ENCODE results near the gene LARP1.

Gene LARP1

DNA sequence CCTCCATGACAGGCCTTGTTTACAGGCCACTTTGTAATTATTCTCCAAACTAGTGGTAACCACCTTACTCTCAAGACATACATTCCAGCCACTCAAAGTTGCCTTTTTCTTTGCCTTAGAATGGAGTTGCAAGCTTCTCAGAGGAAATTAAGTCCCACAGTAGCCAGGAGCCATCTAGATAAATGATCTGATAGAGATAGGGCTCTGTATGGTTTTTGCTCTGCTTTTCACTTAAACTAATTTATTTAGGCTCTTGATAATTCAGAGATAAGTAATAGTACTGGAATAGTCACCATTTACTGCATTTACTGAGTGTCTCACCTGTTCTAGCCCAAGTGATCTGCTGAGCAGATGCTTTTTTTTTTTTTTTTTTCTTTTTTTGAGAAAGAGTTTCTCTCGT is 7.5 kb downstream of the LARP1 start:
- no peak for DNase-seq (ENCODE audit: low spot score)

DNA sequence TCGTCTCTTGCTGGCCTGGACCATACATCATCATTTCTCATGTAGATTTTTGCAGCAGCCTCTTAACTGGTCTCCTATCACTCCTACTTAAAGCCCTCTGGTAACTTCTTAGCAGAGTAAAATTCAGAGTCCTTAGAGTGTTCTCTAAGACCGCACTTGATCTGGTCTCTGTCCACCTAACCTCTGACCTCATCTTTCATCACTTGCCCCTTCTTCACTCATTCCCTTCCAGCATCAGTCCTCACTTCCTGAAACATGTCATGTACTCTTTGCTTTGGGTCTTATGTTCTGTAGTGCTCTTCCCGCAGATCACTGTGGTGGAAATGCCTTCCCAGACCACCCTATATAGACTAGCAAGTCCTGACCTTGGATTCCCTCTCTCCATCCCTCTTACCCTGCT is 9.8 kb downstream of the LARP1 start:
- no peak for DNase-seq (ENCODE audit: low spot score)

DNA sequence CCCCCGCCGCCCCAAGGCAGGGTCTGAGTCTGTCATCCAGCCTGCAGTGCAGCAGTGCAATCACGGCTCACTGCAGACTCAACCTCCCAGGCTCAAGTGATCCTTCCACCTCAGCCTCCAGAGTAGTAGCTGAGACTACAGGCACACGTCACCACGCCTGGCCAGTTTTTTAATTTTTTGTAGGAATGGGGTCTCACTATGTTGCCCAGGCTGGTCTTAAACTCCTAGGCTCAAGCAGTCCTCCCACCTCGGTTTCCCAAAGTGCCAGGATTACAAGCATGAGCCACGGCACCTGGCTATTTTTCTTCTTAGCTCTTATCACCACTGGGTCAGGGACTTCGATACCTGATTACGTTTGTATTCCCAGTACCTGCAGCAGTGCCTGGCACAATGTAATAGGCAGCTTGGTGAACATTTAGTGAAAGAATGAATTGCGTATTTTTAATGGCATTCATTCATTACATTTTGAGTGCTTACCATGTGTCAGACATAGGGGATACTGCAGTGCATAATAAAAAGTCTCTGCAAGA is 10.3 kb downstream of the LARP1 start:
- DNase-seq (ENCODE audit: low spot score): no peak

DNA sequence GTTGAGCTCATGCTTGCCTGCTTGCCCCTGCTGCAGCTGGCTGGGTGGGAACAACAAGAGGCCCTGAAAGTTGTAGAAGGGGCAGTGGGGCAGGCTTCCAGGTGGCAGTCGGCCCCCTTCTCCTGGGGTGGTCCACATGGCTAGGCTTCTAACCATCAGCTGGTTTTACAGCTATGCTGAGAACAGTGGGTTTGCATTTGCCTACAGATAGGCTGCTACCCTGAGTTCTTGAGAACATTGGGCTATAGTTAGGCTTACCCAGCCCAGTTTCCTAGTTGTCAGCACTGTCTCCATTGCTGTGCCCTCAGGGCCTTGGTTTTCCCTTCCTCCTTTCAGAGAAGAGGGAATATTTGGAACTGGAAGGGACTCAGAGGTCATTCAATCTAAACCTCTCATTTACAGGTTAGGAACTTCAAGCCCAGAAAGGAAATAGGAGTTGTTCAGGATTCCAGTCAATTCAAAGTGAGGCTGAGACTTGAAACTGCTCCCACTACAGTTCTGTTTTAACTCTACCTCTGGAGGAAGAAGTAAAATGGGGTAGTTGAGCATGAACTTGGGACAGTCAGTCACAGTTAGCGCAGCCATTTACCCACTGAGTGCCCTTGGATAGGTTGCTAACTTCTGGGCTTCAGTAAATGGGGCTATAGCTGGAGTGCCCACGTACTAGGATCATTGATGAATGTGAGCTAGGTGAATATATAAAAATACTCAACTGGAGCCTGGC is 11.5 kb downstream of the LARP1 start:
- no peak for DNase-seq (ENCODE audit: low spot score)

DNA sequence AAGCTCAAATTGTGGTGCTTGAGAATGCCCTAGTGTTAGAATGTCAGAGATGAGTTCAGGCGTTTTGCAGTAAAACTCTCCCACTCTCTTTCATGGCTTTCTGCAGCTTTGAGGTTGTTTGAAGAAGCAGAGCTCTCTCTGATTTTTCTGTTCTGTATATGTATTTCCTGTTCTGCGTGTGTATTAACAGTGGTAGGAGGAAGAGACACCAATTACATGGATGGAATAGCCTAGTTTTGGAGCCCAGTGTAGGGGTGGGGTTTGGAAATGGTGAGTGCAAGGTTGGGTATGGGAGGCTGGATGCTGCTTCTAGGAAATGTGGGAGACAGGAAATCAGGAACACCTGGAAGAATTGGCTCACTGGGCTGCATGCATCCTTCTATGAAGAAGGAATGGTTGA is 12.4 kb downstream of the LARP1 start:
- no peak for DNase-seq (ENCODE audit: low spot score)

DNA sequence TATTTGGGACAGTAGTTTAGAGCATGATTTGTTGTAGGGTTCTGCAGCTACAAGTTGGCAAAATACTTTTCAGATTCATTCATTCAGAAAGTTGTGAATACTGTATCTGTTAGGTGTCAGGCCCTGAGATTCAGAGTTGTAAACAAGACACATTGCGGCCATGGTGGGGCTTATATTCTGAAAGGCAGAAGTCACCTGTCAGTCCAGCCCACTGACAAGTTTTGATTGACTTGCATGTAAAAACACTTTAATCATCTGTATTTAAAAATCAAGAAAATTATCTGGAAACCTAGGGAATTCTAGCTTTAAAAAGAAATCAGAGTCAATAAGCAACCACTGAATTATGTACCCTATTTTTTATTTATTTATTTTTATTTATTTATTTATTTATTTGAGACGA is 13.0 kb downstream of the LARP1 start:
- DNase-seq (ENCODE audit: low spot score): no peak

DNA sequence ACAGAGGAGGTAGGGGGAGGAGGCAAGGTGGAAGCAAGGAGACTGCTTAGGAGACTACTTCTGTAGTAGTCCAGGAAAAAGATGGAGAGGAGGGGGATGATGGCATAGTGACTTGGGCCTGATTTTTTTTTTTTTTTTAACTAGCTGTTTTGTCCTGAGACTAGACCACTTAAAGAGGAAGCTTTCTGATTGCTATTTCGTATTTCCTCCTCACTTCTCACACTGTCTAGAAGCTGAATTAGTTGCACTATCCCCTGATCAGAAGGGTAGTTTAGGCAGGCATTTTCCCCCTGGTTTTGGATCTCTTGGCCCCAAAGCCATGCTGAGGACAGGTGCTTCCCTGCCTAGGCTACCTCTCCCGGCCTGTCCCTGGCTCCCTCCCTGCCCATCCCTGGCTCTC is 14.9 kb downstream of the LARP1 start:
- no peak for DNase-seq (ENCODE audit: low spot score)

DNA sequence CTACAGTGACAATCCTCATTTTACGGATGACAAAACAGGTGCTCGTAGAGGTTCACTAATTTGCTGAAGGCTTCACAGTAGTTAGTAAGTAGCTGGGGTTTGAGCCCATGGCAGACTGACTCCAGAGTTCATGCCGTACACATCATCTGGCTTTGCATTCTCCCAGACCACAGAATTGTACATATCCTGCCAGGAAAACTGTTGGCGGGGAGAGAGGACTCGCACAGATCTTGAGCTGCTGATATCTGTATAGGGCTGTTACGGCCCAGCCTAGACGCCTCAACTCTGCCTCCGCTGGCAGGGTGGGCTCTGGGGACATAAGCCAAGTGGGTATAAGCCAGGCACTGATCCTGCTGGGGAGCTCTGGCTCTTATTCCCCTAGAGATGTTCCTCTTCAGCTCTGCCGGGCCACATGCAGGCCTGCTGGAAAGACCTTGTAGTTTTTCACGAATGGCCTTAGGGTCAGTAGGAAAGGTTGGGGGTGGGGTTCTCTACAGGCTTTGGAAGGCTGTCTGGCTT is 16.3 kb downstream of the LARP1 start:
- DNase-seq (ENCODE audit: low spot score): no peak

DNA sequence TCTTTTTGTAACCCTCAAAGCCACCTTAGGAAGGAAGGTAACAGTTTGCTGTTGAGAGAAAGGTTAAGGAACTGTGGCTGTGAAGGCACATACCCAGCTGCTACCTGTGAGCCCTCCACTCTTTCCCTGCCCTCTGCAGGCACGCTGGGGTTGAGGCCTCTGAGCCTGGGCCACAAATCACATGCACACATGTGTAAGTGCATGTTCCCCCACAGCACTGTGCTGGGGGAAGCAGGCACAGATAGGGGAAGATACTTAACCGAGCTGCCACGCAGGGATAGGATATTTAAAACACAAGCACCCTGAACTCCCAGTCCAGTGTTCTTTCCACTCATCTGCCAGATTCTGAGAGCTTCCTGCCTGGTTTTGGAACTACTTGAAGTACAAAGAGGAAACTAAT is 18.1 kb downstream of the LARP1 start:
- no peak for DNase-seq (ENCODE audit: low spot score)

DNA sequence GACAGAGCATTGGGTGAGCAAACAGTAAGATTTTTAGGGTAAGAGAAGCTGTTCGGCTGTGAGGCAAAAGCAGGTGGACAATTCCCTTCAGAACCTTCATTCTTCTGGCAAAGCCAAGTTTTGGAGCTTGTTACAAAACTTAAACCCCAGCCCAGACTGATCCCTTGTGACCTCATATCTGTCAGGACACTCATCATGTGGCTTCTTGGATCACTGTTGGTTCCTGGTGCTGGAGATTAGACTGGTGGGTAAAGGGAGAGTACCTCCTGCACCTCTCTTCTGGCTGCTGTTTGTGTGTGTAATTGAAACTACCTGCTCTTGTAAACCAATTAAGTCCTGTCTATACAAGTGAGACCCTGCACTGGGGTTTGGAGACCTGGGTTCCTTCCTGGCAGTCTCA is 21.0 kb downstream of the LARP1 start:
- DNase-seq (ENCODE audit: low spot score): no peak

DNA sequence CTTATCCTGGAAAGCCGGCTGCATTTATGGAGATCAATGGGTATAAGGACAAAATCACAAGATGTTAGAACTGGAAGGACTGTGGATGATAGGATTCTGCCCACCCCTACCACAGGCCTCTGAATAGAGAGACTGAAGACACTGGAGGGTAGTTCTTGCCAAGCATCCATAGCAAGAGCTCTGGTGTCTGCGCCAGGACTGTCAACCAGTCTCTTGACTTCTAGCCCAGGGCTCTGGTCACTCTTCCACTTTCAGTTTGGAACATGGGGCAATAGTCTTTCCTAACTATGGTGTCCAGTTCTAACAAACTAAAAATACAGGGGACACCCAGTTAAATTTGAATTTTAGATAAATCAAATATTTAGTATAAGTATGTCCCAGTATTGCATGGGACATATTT is 23.4 kb downstream of the LARP1 start:
- DNase-seq (ENCODE audit: low spot score): no peak

DNA sequence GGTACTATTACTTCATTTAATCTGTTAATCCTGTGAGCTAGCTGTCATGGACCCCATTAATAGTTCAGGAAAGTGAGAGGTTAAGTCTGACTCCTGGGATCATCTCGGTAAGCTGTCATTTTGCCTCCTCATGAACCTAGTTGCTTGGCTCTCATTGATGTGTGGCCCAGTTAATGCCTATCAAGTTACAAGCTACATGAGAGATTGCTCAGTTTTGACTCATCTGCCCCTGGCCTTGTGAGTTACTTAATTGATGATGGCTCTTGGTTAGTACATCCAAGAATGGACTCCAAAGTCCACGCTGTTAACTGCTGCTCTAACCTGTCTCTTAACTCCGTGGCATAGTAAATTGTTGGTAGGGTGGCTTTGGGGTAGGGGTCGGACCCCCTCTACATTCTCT is 23.9 kb downstream of the LARP1 start:
- no peak for DNase-seq (ENCODE audit: low spot score)

DNA sequence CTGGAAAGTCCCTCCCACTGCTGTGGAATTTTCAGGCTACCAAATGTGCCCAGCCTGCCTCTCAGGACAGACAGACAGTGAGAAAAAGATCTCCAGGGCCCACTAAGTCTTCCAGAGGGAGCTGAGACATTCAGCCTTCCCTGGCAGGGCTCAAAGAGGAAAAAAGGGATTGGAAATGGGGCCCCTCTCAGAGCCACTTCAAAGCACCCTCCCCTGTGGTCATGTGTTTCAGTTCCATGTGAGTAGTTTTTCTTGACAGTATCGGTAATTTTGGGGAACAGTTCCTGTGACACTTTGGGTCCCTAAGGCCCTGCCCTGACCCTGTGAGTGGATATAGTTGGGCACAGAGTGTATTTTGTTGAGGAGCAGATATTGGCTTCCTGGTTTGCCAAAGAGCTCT is 25.0 kb downstream of the LARP1 start:
- DNase-seq (ENCODE audit: low spot score): no peak

DNA sequence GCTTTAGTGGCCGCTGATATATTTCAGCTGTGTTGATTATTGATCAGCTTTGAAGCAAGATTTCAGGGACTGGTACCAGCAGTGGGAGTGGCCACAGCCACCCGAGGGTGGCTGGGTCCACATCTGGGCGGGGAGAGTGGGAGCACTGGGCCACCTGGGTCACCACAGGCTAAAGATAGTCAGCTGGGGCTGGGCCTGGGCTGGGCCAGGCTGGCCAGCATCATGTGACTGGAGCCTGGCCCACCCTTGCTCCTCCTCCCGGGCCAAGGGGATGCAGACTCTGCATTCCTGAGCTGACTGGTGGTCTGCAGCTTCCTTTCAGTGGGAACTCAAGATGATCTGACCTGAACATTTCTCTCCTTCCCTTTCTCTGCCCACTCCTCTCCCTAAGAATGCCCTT is 27.1 kb downstream of the LARP1 start:
- no peak for DNase-seq (ENCODE audit: low spot score)

DNA sequence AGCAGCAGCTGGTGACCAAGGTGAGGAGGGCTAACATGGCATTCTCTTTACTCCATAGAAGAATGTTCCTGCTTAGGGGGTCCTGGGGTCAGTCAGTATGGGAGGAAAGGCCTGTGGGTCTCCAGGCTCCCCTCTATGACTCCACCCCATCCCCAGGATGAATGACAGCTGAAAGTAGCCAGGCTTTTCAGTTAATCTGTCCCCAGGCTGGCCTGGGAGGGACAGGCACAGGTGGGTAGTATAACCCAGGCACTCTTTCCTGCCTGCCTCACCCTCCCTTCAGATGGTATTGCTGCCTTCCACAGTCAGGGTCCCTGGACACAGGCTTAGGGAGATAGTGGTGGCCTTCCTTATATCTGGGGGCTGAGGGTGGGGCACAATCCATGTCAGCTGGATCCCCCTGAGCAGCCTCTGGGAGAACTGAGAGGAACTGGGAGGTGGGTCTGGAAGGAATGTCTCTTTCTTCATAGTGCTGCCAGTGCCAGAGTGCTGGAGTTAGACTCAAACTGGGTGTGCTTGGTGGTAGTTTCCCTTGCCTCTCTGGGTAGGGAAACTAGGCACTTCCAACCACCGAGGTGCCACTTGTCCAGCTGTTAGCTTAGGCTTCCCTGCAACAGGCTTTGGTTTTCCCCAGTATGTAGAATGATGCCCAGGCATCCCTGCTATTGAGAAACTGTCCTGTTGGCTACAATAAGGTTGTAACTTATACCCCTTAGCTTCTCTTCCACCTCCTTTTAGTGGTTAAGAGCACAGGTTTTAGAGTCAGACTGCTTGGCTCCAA is 27.8 kb downstream of the LARP1 start:
- DNase-seq (ENCODE audit: low spot score): no peak

DNA sequence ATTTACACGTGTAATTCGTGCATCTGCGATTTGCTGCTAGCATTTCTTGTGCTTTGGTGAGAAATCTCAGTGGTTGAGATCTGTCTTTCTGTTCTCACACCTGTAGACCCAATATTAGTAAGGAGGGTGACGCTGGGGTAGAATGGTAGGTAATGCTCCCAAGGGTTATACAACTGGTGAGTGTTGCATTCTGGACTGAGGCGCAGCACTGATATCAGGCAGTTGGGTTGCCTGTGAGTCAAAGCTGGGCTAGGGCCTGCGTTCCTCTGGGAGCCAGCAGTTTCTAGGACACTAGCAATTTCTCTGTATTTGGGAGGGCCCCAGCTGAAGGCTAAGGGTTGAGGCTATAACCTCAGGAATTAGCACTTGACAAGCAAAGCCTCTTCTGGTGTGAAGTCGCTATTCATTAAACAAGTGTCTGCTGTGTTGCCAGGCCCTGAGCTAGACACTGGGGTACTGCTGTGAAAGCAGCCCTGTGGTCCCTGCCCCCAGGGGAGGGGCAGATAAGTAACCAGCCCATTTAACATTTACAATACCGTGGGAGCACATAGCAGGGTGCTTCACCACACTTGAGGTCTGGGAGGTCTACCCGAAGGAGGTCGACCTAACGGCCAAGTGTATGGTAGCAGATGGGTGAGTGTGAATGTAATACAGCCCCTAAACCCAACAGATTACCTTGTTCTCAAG is 28.7 kb downstream of the LARP1 start:
- no peak for DNase-seq (ENCODE audit: low spot score)

DNA sequence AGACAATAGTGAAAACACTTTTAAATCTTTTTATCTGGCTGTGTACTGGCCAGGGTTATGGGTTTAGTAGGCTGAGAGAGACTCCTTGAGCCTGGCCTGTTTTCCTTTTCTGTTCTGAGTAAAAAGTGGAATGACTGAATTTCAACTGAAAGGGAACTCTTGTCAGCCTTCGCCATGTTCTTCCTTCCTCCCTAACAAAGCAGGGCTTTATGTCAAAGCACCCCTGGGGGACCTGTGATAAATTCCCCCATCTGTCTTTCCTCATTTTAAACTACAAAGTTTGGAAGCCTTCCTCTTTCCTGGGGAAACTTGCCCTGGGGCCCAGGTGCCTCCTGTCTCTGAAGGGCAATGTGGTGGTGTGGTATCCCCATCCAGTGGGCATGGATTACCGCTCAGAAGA is 29.7 kb downstream of the LARP1 start:
- no peak for DNase-seq (ENCODE audit: low spot score)

DNA sequence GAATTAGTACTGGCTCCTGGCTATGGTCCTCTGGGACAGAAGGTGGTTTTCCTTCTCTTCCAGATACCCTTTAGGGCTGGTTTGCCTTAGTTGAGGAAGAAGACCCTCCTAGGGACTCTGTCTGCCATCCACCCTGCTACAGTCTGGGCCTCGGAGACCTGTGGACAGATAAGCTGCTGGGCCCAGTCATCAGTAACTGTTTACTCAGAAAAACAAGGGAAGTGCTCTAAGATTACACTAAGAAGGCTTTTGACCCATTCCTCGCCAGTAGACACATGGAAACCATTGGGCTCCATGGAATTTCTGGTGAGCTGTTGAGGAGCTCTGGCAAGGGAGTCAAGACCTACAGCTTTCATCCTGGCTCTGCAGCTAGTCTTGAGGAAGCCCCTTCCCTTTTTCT is 31.2 kb downstream of the LARP1 start:
- no peak for DNase-seq (ENCODE audit: low spot score)

DNA sequence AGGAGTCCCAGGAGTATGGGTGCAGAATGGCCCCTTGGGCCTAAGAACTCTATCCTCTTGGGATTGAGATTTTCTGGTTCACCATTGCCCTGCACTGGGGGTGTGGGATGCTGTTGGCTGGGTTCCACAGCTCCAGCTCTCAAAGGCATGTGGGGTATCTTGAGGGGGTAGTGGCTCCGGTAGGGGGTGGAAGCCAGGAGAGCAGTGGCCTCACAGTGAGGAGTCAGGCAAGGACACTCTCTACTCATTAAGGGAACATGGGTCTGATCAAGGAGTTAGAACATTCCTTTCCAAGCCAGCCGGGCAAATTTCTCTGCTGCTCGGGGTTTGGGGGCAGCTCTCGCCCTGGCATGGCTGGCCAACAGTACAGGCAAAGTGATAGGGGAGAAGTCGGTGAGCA is 33.0 kb downstream of the LARP1 start:
- no peak for DNase-seq (ENCODE audit: low spot score)

DNA sequence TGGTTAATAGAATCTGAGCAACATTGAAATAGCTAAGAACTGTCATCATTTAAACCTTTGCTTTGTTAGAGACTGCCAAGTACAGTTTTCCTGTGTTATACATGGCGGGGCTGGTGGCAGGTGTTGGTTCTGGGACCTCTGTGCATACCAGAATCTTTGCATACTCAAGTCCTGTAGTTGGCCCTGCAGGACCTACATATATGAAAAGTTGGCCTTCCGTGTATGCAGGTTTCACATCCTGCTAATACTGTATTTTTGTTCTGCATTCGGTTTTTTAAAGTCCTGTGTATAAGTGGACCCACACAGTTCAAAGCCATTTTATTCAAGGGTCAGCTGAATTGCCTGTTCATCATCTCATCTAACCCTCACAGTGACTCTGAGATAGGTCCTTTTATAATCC is 36.4 kb downstream of the LARP1 start:
- no peak for DNase-seq (ENCODE audit: low spot score)

DNA sequence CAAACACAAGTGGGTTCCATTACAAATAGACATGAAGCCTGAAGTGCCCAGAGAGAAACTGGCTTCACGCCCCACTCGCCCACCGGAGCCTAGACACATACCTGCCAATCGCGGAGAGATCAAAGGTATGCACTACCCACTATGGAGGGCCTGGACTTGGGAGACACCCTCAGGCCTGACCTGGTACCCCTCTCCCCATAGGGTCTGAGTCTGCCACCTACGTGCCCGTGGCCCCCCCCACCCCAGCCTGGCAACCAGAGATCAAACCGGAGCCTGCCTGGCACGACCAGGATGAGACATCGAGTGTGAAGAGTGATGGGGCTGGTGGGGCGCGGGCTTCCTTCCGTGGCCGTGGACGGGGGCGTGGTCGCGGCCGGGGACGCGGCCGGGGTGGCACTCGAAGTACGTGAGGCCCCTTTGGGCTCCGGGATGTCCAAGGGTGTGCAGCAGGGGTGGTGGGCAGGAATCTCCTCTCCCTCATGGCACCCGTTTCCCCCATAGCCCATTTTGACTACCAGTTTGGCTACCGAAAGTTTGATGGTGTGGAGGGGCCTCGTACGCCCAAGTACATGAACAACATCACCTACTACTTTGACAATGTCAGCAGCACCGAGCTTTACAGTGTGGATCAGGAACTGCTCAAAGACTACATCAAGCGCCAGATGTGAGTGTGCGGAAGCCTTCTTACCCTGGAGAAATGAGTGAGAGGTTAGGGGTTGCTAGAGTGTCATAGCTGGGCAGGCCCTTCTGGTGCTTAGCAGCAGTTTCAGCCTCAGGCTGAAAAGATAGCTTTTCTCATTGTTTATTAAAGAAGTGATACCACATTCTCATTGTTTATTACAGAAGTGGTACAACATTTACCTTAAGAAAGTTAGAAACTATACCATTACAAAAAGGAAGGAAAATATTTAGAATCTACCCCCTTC is 38.7 kb downstream of the LARP1 start:
- no peak for DNase-seq (ENCODE audit: low spot score)

Data from kidney capillary endothelial cell (primary cell).